ENCODE results near the gene ADCY9. TPM values are rescaled to one million over a fixed set of nuclear protein-coding genes. Genes with fewer than 3 reads are reported as not detected.

ADCY9 gene
- polyA plus RNA-seq, 1 experiment = 16.0 TPM

GRCh38 chr16:4086153-4086552 is 30.1 kb downstream of the ADCY9 start:
- CTCF ChIA-PET = no interaction called here
- Histone ChIP-seq H3K4me3 (ENCODE audit: low read depth, low read length) (no peak overlapping the region), H3K27ac (ENCODE audit: low read depth, low read length) (no peak overlapping the region), H3K27me3 (ENCODE audit: control insufficient read depth, insufficient read depth, low read length) (no peaks in the 10 kb centered on the region), H3K9me3 (ENCODE audit: control insufficient read depth, insufficient read depth, low read length) (peaks cover 3% of the 10 kb centered on the region; the same call in 1 of the 2 replicates)
- DNase-seq (ENCODE audit: low read depth, low spot score) = no peak
- no peak for TF ChIP-seq CTCF (IDR thresholded peaks at IDR 0.05; ENCODE audit: low read depth, low read length)
- POLR2A ChIA-PET = no interaction called here

GRCh38 chr16:4085405-4085970 is 30.8 kb downstream of the ADCY9 start:
- DNase-seq (ENCODE audit: low read depth, low spot score) = no peak
- peaks cover 3% of the 10 kb centered on the region; the same call in 1 of the 2 replicates for H3K9me3 ChIP-seq (ENCODE audit: control insufficient read depth, insufficient read depth, low read length)
- TF ChIP-seq CTCF (IDR thresholded peaks at IDR 0.05; ENCODE audit: low read depth, low read length) = no peak
- ChIA-PET CTCF (no interaction called here), POLR2A (no interaction called here)
- no peak overlapping the region for H3K4me3 ChIP-seq (ENCODE audit: low read depth, low read length)
- no peak overlapping the region for H3K27ac ChIP-seq (ENCODE audit: low read depth, low read length)
- H3K27me3 ChIP-seq (ENCODE audit: control insufficient read depth, insufficient read depth, low read length) = no peaks in the 10 kb centered on the region

GRCh38 chr16:4083347-4083870 is 32.8 kb downstream of the ADCY9 start:
- Histone ChIP-seq H3K4me3 (ENCODE audit: low read depth, low read length) (no peak overlapping the region), H3K9me3 (ENCODE audit: control insufficient read depth, insufficient read depth, low read length) (peaks cover 3% of the 10 kb centered on the region; the same call in 1 of the 2 replicates), H3K27me3 (ENCODE audit: control insufficient read depth, insufficient read depth, low read length) (no peaks in the 10 kb centered on the region), H3K27ac (ENCODE audit: low read depth, low read length) (no peak overlapping the region)
- ChIA-PET POLR2A (no interaction called here), CTCF (no interaction called here)
- no peak for TF ChIP-seq CTCF (IDR thresholded peaks at IDR 0.05; ENCODE audit: low read depth, low read length)
- DNase-seq (ENCODE audit: low read depth, low spot score) = no peak

GRCh38 chr16:4082474-4083044 is 33.7 kb downstream of the ADCY9 start:
- no peak overlapping the region for H3K4me3 ChIP-seq (ENCODE audit: low read depth, low read length)
- H3K9me3 ChIP-seq (ENCODE audit: control insufficient read depth, insufficient read depth, low read length) = peaks cover 3% of the 10 kb centered on the region; the same call in 1 of the 2 replicates
- no peak overlapping the region for H3K27ac ChIP-seq (ENCODE audit: low read depth, low read length)
- DNase-seq (ENCODE audit: low read depth, low spot score) = no peak
- POLR2A ChIA-PET = no interaction called here
- CTCF ChIA-PET = no interaction called here
- no peak for TF ChIP-seq CTCF (IDR thresholded peaks at IDR 0.05; ENCODE audit: low read depth, low read length)
- H3K27me3 ChIP-seq (ENCODE audit: control insufficient read depth, insufficient read depth, low read length) = no peaks in the 10 kb centered on the region

- no peak for DNase-seq (ENCODE audit: low read depth, low spot score)
- peaks cover 3% of the 10 kb centered on the region; the same call in 1 of the 2 replicates for H3K9me3 ChIP-seq (ENCODE audit: control insufficient read depth, insufficient read depth, low read length)
- H3K27ac ChIP-seq (ENCODE audit: low read depth, low read length) = no peak overlapping the region
- H3K27me3 ChIP-seq (ENCODE audit: control insufficient read depth, insufficient read depth, low read length) = no peaks in the 10 kb centered on the region
- CTCF ChIA-PET = no interaction called here
- POLR2A ChIA-PET = no interaction called here
- TF ChIP-seq CTCF (IDR thresholded peaks at IDR 0.05; ENCODE audit: low read depth, low read length) = no peak
- H3K4me3 ChIP-seq (ENCODE audit: low read depth, low read length) = no peak overlapping the region
These were observed 34.7 kb downstream of the ADCY9 start for GRCh38 chr16:4081521-4082021.

Measured in AG04450 (cell line).